ENCODE data around the gene NT5DC1. TPM values are rescaled to one million over a fixed set of nuclear protein-coding genes. Genes with fewer than 3 reads are reported as not detected.

The NT5DC1 gene
- total RNA-seq, 1 donor from 2014 or later: 3.4 TPM

- H3K27me3 ChIP-seq (ENCODE audit: control insufficient read depth, insufficient read depth, low read length): no peaks in the 10 kb centered on the region
- TF ChIP-seq, protein P1, sequence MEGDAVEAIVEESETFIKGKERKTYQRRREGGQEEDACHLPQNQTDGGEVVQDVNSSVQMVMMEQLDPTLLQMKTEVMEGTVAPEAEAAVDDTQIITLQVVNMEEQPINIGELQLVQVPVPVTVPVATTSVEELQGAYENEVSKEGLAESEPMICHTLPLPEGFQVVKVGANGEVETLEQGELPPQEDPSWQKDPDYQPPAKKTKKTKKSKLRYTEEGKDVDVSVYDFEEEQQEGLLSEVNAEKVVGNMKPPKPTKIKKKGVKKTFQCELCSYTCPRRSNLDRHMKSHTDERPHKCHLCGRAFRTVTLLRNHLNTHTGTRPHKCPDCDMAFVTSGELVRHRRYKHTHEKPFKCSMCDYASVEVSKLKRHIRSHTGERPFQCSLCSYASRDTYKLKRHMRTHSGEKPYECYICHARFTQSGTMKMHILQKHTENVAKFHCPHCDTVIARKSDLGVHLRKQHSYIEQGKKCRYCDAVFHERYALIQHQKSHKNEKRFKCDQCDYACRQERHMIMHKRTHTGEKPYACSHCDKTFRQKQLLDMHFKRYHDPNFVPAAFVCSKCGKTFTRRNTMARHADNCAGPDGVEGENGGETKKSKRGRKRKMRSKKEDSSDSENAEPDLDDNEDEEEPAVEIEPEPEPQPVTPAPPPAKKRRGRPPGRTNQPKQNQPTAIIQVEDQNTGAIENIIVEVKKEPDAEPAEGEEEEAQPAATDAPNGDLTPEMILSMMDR (IDR thresholded peaks at IDR 0.05; ENCODE audit: insufficient read depth, low read length, severe bottlenecking): no peak
- no peak for FAIRE-seq
- peak overlapping the region; percentile 76 for H3K4me3 ChIP-seq (ENCODE audit: low read depth, low read length)
- DNase-seq (ENCODE audit: low read depth): peak; percentile 24
- peaks cover 4% of the 10 kb centered on the region for H3K36me3 ChIP-seq (ENCODE audit: control insufficient read depth, insufficient read depth, low read length)
Measured at GRCh38 chr6:116278854-116279231, 178.2 kb downstream of the NT5DC1 start.

- Histone ChIP-seq H3K27me3 (ENCODE audit: control insufficient read depth, insufficient read depth, low read length) (no peaks in the 10 kb centered on the region), H3K4me3 (ENCODE audit: low read depth, low read length) (peak within 1 kb of the TSS; percentile 76), H3K36me3 (ENCODE audit: control insufficient read depth, insufficient read depth, low read length) (peaks cover 3% of the 10 kb centered on the region)
- no peak for FAIRE-seq
- peak; percentile 93 for DNase-seq (ENCODE audit: low read depth)
- TF ChIP-seq, protein P1 (IDR thresholded peaks at IDR 0.05; ENCODE audit: insufficient read depth, low read length, severe bottlenecking): no peak
Measured at GRCh38 chr6:116279232-116280160, 178.8 kb downstream of the NT5DC1 start, which contains the start of gene TSPYL1. TSPYL1 (minus strand) TSS chr6:116279930; CDS start chr6:116279830, 100 bp downstream.

DNA sequence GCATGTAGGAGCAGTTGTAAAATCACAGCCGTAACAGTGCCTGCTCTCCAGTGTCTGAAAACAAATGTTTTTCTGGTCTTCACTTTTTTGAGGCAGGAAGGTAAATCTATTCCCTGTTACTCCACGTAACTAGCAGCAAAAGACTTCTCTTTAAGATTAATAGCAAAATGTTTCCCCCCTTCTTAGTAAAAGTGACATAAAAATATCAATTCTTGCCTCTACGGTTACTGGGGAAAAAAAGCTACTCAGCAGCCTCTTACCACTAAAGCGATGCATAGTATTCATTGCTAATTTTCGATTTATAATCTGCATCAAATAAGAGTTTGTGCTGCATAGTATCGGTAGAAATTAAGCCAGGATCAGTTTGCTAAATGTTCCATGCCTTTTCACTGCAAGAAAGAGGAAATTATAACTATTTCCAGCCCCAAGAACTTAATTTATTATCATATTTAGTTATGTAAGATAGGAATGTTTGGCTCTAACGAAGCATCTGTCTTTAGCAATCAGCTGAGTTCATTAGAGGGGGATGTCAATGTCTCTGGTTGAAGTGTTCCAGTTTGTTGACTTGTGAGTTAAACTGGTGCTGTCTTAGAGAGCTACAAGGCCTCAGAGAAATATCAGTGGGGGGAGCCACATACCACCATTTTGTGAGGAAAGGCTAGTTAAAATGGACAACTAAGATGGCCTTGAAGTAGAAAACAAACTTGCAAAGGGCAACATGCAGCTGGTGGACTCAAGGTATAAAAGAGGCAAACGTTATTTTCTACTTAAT is 179.7 kb downstream of the NT5DC1 start:
- TF ChIP-seq, protein P1 (IDR thresholded peaks at IDR 0.05; ENCODE audit: insufficient read depth, low read length, severe bottlenecking): no peak
- DNase-seq (ENCODE audit: low read depth): peak; percentile 7
- FAIRE-seq: no peak
- no peaks in the 10 kb centered on the region for H3K27me3 ChIP-seq (ENCODE audit: control insufficient read depth, insufficient read depth, low read length)
- peaks cover 3% of the 10 kb centered on the region for H3K36me3 ChIP-seq (ENCODE audit: control insufficient read depth, insufficient read depth, low read length)
- H3K4me3 ChIP-seq (ENCODE audit: low read depth, low read length): peak overlapping the region; percentile 76

- FAIRE-seq (no peak), DNase-seq (ENCODE audit: low read depth) (no peak)
- Histone ChIP-seq H3K27me3 (ENCODE audit: control insufficient read depth, insufficient read depth, low read length) (no peaks in the 10 kb centered on the region), H3K4me3 (ENCODE audit: low read depth, low read length) (no peak overlapping the region), H3K36me3 (ENCODE audit: control insufficient read depth, insufficient read depth, low read length) (peaks cover 3% of the 10 kb centered on the region)
- TF ChIP-seq, protein P1 (IDR thresholded peaks at IDR 0.05; ENCODE audit: insufficient read depth, low read length, severe bottlenecking): no peak
Measured at GRCh38 chr6:116280933-116281316, 180.3 kb downstream of the NT5DC1 start.

DNA sequence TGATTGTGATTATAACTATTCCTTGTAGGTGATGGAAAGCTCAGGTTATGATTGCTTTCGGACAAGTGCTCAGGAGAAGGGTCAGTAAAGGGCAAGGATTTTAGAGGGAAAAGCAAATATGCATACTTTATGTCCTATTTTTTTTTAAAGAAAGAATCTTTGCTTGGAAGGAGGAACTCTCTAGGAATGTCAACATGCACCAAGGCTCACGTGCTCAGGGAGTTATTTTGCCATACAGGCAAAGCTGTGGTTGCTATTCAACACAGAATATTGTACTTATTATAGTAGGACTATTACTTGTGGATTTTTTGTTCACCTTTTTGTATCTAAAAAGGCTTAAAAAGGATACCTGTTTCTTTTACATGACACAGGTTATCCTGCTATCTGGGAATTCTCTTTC is 182.0 kb downstream of the NT5DC1 start:
- no peaks in the 10 kb centered on the region for H3K27me3 ChIP-seq (ENCODE audit: control insufficient read depth, insufficient read depth, low read length)
- DNase-seq (ENCODE audit: low read depth): no peak
- FAIRE-seq: no peak
- TF ChIP-seq, protein P1 (IDR thresholded peaks at IDR 0.05; ENCODE audit: insufficient read depth, low read length, severe bottlenecking): no peak
- peaks cover 3% of the 10 kb centered on the region for H3K36me3 ChIP-seq (ENCODE audit: control insufficient read depth, insufficient read depth, low read length)
- no peak overlapping the region for H3K4me3 ChIP-seq (ENCODE audit: low read depth, low read length)
